ENCODE data around the gene CCNI2.

CCNI2 gene

GRCh38 chr5:132746954-132747615 is at the start of gene CCNI2:
Gene CCNI2, plus strand, starts transcription at chr5:132747426. Its CDS starts 70 bp downstream, at chr5:132747496.
- no peak for DNase-seq

DNA sequence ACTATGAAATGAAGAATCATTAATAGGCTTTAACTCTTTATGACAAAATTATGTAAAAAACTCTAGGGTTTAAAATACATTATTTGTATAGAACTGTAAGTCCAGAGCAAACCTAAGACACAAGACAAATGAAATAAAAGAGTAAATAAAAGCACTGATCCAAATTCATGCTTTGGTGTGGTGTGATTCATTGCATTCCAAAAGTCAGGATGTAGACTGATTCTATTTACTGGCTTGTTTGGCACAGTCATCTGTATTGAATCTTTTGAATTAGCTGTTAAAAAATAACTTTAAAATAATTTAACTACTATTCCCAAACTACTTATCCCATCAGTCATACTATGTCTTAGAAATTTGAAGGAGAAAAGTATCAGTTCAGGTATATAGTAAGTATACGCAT is 42.4 kb upstream of the CCNI2 start:
- peak; percentile 28 for DNase-seq

DNA sequence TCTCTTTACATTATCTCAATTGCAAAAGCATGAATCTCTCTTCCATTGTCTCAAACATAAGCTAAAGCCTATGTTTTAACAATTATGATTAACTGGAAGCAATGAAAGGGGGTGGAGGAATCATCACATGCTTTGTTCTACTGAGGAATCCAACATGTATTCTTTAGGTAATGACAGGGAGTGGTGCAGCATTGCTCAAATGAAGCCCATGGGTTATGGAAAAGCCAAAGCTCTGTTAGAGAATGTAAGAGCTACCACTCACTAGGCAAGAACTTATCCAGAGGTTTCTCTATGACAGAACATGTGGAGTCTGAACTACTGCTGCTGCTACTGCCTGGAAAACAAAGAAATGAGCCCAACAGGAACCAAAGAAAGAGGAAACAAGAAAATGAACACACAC is 38.6 kb upstream of the CCNI2 start:
- DNase-seq = no peak

GRCh38 chr5:132714456-132715307 is 32.5 kb upstream of the CCNI2 start:
- DNase-seq = no peak

GRCh38 chr5:132718544-132719312 is 28.5 kb upstream of the CCNI2 start:
- DNase-seq = no peak

- no peak for DNase-seq
Observed at GRCh38 chr5:132725745-132726144, 21.5 kb upstream of the CCNI2 start.

DNA sequence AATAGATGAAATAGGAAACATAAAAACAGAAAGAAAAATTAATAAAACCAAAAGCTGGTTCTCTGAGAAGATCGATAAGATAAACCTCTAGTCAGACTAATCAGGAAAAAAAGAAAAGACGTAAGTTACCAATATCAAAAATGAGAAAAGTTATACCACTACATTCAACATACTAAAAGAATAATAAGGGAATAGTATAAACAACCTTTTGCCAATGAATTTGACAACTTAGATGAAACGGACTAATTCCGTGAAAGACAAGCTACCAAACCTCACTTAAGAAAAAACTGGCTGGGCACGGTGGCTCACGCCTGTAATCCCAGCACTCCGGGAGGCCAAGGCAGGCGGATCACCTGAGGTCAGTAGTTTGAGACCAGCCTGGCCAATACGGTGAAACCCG is 17.3 kb upstream of the CCNI2 start:
- DNase-seq = no peak

DNA sequence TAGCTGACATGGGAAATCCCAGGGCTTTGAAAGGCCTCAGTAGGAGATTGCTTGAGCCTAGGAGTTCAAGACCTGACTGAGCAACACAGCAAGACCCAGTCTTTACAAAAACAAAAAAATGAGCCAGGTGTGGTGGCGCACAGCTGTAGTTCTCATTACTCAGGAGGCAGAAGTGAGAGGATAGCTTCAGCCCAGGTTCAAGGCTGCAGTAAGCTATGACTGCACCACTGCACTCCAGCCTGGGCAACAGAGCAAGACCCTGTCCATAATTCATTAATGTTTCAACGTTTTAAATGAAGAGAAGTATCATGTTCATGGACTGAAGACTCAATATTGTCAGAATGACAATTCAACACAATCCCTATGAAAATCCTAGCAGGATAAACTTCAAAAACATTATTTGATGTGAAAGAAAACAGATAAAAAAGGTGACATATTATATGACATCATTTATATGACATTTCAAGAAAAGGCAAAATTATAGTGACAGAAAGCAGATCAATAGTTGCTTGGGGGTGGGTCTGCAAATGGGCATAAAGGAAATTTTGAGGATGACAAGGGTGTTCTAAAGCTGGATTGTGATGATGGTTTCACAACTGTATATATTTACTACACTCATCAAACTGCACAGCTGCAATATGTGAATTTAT is 13.6 kb upstream of the CCNI2 start:
- no peak for DNase-seq

DNA sequence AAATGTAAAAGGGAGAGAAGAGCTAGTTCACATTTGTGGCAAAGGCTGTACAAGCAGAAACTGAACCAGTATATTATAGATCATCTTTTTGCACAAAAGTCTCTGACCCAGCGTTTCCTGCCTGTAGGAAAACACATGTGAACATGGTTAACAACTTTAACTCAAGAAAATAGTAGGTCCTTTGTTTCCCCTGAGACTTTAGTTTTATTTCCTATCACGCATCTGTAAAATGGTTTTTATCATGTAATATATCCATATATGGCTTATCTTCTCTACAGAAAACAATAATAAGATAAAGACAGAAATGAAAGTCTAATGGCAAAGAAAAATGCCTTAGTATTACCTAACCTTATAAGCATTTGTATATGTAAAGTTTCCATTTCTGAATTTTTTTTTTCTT is 12.5 kb upstream of the CCNI2 start:
- no peak for DNase-seq

- DNase-seq = peak; percentile 95
Observed at GRCh38 chr5:132736853-132737833, 10.1 kb upstream of the CCNI2 start, which contains the start of gene KIF3A. Gene KIF3A, minus strand, starts transcription at chr5:132737546. Its CDS starts 127 bp downstream, at chr5:132737419.

- DNase-seq = no peak
Observed at GRCh38 chr5:132737982-132738681, 9.1 kb upstream of the CCNI2 start.

- no peak for DNase-seq
Observed at GRCh38 chr5:132739232-132739631, 8.0 kb upstream of the CCNI2 start.

DNA sequence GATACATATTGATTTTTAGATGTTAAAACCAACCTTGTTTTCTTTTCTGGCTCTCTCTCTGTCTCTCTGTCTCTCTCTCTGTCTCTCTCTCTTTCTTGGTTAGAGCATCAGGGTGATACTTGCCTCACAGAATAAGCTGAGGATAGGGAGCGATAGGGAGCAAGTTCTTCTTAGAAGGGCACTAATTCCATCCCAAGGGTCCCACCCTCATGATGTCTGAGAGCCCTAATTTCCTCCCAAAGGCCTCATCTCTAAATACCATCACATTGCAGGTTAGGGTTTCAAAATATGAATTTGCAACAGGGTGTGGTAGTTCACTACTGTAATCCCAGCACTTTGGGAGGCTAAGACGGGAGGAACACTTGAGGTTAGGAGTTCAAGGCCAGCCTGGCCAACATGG is 5.1 kb upstream of the CCNI2 start:
- DNase-seq = no peak

GRCh38 chr5:132742626-132743025 is 4.6 kb upstream of the CCNI2 start:
- DNase-seq = no peak

GRCh38 chr5:132744659-132745058 is 2.6 kb upstream of the CCNI2 start:
- no peak for DNase-seq

DNA sequence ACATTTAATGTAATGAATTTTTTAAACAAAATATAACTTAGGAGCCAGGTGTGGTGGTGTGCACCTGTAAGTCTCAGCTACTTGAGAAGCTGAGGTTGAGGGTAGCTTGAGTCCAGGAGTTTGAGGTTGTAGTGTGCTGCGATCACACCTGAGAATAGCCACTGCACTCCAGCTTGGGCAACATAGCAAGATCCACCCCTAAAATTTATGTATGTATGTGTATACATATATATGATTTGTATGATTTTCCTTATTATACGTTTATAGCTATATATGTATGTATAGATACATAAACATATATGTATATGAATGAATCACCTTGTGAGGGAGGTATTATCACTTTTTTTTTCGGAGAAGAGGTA is 653 bp upstream of the CCNI2 start:
- no peak for DNase-seq

GRCh38 chr5:132747616-132748440 is 602 bp downstream of the CCNI2 start:
- DNase-seq = no peak

DNA sequence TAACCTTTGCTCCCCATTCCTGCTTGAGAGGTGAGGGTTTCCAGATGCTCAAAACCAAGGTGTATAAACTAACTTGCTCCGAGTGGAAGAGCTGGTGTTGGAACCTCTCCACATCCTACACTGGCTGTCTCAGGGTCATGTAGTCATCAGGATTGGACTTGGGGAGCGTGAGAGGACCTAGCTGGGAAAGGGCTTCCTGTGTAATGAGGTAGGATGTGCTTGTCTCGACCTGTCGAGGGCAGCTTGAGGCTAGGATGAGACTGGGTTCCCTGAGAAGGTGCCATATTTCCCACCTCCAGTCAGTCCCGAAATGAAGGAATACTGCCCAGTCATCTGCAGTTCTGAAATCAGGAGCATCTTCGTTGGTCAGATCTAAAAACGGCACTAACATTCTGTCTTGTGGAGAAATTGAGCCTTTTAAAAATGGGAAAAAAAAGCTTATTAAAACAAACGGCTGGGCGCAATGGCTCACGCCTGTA is 1.3 kb downstream of the CCNI2 start:
- no peak for DNase-seq

- no peak for DNase-seq
Observed at GRCh38 chr5:132749506-132749905, 2.3 kb downstream of the CCNI2 start.
